HCEC 1CT (cell line): ENCODE data around the gene DSG3.
"Not testable (repeated sequence)": the region's sequence is repeated elsewhere in the genome, so short reads cannot be mapped to it uniquely, and the experiment has no call there.

Experiments
- DNase-seq: peaks from one replicate; pipeline ENCODE4 v3.0.0-alpha.2; 2017

Gene DSG3

DNA sequence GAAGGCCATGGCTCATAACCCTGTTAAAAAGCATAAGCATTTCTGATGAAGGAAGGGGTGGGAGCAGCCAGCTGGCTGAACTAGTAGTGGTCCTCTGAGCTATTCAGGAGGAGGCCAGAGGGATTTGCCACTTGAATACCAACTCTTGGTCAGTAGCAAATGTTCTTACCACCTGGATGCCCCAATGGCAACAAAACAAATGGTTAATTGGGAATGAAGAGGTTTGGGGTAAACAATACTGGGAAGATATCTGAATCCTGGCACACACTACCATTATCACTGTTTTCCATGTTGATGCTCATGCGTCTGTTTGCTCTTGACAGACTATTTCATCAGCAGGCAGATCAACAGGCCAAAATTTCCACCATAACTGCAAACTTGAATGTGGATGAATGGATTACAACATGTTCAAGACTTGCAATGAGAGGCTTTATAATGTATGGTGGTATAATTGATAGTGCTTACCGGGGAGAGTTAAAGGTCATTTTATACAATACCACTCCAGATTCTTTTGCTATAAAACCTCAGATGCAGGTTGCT, 47.2 kb downstream of the DSG3 start:
- not testable (repeated sequence) for DNase-seq

DNA sequence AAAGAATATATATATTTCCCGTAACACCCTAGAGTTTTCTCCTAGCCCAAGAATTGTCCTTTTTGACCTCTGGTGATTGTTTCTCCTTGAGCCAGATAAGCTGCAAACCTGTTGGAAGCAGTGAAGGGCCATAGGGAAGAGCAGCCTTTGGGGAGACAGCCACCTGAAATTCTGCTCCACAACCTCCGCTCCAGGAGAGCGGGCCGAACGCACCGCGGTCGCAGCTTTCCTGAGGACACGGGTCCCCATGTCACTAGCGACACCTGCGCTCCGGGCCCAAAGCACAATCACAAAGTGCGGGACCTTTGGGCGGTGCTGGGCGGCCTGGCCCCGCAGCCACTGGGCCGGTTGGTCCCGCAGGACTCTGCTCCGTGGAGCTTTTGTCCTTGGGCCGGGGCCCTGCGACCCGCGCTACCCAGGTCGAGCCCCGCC, 49.9 kb downstream of the DSG3 start:
- no peak for DNase-seq

DNA sequence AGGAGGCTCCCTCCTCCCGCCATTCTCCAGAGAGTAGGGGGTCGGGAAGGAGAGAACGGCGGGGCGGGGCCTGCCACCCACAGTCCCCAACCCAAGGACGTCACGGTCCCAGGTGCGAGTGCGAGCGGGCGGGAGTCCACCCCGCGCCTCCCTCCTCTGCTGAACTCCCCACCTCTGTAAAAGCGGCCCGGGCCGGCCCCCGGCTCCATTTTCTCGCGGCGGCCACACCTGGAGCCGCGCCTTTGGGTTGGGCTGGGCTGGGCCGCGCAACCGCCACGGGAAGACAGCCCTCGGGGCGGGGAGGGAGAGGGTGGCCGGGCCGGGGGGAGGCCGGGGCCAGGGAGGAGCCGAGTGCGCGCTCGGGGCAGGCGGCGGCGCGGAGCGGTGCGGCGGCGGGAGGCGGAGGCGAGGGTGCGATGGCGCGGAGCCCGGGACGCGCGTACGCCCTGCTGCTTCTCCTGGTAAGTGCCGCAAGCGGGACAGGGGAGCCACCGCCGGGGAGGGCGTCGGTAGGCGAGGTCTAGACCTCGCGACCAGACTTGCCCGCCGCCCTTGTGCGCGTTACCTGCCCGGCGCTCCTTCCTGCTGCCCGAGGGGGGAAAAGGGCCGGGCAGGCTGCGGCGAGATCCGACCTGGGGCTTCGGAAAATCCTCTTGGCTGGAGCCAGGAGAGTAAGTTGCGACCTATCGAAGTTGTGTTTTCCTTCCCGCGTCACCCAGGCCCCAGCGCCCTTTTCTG, 50.5 kb downstream of the DSG3 start, which contains the start of gene DSG2:
DSG2 (plus strand) TSS at position 342 of the 738 bp plus-strand sequence; CDS start at position 417, 75 bp downstream.
- DNase-seq, result no peak

DNA sequence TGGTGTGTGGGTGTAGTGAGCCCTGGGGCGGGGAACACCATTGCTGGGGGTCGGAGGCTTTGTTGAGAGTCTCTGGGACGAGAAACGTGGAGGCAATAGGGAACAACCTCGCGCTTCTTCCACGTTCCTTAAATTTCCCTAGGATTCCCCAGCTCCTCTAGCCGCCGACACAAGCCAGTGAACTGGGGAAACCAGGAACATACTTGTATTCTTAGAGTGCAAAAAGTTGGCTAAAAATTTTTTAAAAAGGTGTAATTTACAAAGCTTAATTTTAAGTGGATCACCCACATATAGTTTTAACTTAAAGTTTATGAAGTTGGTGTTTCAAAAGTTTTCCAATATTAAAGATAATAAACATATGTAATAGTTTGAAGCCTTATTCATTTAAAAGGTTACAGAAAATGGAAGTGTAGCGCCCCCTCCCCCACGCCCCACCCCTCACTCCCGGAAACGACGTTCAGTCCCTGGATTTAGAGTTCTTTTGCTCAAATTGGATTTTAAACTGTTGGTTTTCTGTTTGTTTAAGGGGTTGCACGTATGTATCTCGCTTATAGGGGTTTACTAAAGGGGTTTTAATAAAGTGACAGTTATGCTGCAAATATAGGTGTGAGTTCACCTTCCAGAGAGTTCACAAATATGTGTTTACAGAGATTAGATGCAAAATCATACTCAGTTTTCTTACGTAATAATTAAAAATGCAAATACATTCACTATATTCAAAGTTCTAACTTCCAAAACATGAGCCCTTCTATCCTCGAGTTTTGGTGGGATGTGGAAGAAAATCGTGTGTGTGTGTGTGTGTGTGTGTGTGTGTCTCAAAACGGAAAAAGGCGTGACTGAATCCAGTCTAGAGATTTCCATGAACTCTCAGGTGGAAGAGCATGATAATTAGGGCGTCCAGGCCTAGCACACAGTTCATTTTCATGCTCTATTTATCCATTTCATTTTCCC, 51.3 kb downstream of the DSG3 start:
- no peak for DNase-seq

DNA sequence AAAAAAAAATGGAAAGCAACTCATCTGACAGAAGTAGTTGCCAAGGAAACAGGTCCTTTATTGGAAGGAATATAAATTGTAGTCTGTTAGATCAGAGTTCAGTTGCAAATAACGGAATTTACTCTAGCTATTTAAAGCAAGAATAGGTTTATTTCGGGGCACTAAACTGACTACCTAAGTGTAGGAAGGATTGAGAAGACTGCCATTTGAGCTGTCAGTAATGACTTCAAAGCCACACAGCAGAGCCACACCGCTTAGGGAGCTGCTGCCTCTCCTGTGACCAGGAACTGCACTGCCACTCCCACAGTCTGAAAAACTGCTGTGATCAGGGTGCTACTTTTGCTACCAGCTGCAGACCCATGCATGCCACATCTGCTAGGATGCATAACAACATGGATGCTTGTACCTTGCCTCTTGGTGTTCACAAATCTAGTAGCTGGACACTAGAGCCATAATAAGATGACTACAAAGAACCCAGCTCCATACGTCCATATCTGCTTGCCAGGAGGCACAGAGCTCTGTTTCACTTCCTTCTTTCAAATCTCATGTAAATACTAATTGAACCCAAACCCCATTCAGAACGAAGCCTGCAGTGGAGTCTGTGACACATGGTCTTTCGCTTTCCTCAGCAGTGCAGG, 52.6 kb downstream of the DSG3 start:
- no peak for DNase-seq

DNA sequence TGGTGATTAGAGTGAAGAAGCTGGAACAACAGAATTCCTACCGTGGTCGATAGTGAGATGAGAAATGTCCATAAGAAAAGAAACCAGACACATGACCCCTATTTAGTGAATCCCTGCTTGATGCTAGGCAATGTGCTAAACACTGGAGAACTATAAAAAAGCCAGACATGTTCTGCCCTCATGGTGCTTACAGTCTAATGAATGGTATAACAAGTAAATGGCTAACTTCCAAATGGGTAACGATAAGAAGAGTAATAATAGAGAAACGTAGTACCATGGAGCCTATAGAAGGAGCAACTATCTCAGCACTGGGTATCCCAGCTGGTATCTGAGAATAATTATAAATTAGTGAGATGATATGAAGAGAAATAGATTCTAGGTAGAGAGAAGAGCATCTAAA, 55.5 kb downstream of the DSG3 start:
- DNase-seq, result no peak

DNA sequence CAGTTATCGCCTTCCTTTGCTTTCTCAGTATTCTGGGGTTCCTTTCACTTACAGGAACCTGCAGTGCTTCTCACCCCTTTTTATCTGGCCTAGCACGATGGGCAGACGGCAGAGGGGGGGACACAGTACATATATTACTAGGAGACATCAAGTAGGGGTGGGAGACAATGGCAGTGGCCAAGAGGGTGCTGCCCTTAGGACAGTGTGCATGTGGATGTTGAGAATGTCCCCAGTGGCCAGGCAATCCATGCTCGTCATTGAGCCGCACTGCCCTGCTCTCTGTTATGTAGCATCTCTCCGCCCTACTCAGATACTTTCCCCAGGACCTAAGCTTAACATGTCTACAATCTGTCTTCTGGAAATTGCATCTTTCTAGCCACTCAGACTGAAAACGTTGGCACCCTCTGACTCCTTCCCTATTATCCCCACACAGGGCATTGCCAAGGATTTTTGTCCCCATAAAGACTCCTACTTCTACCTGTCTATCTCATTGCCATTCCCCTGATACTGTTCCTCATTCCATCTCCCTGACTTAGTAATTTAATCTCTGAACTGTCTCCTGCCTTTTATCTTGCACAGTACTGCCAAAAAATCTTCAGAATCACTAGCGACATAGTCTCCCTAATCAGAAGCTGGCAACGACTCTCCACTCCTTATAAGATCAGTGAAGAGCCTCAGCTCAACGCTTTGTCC, 57.1 kb downstream of the DSG3 start:
- DNase-seq, result no peak

DNA sequence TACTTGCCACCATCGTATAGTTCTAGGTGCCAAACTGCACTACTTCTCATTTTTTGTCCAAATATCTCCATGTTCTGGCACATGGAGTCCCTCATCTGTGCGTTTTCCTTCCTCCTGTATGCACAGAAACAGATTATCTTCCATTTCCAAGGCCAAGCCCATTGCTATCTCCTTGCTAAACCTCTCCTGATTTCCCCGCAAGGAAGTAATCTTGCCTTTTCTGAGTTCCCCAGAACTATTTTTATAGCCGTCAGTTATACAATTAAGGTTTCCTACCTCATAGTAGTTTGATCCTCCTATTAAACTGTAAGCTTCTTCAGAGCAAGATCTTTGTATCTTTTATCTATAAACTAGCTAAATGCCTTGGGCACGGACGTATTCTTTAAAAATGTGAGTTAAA, 57.6 kb downstream of the DSG3 start:
- DNase-seq, result no peak

DNA sequence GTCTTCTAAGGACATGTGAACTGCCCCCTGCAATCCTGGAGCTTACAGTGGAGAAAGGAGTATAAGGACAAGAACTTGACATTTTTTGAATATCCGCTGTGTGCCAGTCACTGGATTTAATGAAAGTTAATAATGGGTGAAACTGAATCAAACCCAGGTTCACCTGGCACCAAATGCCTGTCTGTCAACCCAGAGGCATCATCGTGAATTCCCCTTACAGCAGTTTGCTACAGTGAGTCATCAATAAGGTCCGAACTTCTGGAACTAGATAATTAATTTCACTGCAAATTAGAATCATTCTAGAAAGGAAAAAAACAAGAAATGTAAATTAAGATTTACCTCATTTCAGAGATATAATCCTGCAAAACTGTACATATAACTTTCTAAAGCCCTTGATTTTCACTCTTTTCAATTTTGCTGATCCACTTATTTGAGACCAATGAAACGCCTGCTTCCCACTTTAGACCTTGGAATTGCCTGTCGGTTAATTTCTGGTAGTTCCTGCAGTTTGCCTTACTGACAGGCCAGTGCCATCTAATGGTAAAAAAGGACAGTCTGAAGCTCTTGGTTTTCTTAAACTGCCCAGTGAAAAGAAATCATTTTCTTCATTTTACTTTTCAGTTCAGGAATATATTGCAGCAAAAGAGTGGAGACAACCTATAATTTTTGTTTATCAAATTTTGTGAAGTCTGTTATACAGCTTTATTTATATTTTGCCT, 58.6 kb downstream of the DSG3 start:
- DNase-seq, result no peak

DNA sequence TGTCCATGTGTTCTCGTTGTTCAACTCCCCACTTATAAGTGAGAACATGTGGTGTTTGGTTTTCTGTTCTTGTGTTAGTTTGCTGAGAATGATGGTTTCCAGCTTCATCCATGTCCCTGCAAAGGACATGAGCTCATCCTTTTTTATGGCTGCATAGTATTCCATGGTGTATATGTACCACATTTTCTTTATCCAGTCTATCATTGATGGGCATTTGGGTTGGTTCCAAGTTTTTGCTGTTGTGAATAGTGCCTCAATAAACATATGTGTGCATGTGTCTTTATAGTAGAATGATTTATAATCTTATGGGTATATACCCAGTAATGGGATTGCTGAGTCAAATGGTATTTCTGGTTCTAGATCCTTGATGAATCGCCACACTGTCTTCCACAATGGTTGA, 59.6 kb downstream of the DSG3 start:
- DNase-seq, result not testable (repeated sequence)

DNA sequence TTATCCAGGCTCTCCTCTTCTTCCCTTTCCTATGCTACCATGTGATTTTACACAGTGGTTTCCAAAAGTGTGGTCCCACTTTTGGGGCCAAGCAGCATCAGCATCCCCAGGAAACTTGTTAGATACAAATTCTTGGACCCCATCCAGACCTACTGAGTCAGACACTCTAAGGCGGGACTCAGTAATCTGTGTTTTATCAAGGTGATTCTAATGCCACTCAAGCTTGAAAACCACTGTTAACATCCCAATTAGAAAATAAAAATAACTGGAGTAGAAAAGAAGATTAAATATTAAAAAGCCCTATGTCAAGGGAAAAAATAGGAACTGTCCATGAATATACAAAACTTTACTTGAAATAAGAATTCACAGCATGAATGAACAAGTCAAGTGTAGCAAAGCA, 61.2 kb downstream of the DSG3 start:
- DNase-seq, result no peak

DNA sequence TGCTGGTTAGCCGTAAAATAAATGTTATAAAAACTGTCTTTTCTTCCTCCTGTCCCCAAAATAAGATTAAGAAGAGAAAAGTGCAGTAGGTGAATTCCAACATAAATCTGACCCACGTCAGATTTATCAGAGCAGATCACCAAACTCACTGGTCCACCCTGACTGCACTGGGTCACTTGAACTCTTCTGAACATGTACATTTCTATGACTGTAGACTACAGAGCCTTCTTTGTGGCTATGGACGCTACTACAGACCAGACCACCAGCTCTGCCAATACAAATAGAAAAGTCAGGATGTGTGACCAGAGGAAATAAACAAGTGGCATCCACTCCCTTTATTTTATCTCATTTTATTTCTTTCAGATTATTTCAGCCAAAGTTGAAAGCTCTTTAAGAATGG, 62.0 kb downstream of the DSG3 start:
- no peak for DNase-seq

DNA sequence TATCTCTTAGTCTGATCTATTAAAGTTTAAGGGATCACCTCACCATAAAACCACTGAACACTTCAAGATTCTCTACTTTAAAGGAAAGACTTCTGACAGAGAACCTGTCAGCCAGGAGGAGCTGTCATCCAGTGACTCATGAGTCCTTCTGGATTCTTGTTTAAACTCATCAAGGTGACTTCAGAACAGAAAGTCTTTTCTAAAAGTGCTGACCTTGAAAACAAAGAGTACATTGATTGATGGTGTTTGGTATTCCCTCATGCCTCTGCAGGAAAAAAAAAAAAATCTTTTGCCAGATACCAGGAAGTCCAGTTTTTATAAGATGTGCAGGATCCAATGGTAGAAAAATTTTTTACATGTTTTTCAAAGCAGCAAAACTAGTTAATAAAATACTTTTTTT, 62.8 kb downstream of the DSG3 start:
- no peak for DNase-seq

DNA sequence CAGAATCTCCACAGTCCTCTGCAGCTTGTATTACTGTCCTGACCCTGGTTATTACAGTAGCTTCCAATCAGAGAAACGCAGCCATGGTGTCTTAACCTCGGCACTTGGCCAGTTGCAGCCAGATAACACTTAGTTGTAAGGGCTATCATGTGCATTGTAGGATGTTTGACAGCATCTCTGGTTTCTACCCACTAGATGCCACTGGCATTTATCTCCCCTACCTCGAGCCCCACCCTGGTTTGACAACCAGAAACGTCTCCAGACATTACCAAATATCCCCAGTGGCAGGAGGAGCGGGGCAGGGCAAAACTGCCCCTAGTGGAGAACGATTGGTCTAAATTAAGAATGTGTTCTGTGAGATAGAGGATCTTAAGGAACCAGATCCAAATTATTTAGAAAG, 63.6 kb downstream of the DSG3 start:
- DNase-seq, result no peak

DNA sequence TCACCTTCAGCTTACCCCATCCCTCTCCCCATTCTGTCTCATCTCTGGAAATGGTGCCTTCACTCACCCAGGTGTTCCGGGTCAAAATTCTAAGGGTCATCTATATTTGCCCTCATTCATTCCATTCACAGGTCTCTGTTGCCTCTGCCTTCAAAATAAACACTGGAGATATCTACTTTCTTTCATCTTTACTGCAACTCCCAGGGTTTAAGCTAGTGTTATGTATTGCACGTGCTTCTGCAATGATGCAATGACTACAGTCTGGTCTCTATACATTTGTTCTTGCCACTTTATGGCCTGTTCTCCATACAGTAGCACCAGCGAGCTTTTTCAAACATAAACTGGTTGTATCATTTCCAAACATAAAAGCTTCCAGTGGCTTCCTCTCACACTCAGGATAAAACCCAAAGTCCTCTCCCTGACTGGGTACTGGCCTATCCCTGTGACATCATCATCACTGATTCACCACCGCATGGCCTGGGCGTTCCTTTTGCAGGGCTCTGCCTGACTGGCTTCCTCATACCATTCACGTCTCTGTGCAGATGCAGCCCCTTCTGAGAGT, 64.7 kb downstream of the DSG3 start:
- DNase-seq, result no peak

DNA sequence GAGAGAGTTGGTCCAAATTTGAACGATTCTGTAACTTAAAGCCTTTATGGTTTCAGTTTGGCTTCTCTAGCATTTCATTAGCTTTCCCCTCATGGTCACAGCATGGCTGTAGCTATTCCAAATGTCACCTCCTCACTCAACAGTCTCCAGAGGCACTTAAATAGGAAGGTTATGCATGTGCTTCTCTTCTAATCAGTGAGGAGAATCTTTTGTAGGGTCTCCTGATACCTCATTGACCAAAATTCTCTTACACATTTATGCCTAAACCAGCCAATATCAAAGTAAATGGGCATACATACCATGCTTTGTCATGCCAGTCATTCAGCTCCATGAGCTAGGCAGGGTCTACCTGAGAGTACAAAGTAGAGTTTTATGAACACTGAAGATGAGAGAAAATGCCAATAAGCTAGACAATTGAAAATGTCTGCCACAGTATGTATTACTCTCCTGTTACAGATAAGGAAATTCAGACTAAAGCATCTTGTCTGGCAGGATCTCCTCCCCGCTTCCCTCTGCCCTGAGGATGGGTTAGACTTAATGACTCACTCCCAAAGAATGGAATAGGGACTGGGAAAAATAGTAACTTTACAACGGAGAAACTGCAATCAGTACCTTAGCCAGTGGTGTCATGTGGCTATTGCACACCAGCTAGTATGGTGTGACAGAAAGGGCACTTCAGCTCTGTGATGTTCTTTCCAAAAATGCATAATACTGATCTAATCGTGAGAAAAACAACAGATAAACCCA, 65.8 kb downstream of the DSG3 start:
- no peak for DNase-seq

DNA sequence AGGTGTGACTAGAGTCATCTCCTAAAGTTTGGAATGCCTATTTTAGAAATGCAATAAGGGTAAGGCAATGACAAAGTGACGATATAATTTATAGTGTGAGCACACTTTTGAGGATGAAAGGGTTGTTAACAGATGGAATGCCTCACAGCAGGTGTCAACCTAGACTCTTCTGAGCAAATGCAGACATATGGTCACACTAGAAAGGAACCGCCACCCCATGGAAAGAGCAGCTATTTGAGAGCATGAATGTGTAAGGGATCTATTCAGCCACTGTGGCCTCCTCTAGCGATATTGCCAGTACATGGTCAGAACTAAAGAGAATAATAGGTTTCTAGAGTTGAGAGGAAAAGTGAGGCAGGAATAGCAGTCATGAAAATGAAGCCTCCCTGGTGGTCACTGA, 68.9 kb downstream of the DSG3 start:
- DNase-seq, result no peak

DNA sequence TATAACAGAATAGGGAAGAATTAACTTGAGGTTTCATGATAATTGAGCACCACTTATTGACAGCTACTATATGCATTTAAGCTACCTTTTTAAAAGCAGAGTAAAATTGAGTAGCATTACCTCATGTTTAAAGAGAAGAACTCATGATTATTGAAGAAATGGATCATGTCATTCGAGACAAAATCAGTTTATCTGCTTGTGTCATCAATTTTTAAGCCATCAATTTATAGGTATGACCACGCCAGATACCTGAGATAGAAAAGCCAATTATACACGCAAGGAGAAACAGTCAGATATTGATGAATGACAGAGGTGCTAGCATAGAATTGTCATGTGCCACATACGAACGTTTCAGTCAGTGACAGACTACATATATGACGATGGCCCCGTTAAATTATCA, 78.8 kb downstream of the DSG3 start:
- no peak for DNase-seq
